DND-41 (cell line): Measurements from ENCODE around the gene USP28.

Experiments used
- ATAC-seq: fragments of 200-7000 bp; cut with Tn5 transposase; 3 replicates; pipeline ENCODE4 v1.9.1; 2021; ENCODE audit warnings: low read depth; ENCODE audit not compliant: insufficient read depth
- DNase-seq: peaks from one replicate; pipeline ENCODE4 v3.0.0-alpha.2; 2020
- H2AFZ ChIP-seq: 2 replicates; pipeline ENCODE4 v1.6.0; 2012; ENCODE audit warnings: low read depth, low read length
- H3K27ac ChIP-seq: 2 replicates; pipeline ENCODE4 v1.5.1; 2012; ENCODE audit warnings: low read length, inconsistent platforms
- H3K27me3 ChIP-seq: fragments of 200-600 bp; sonication (generic); 2 replicates; pipeline ENCODE4 v1.6.0; 2012; ENCODE audit warnings: low read length, mild to moderate bottlenecking, inconsistent platforms; ENCODE audit not compliant: insufficient read depth, poor library complexity
- H3K36me3 ChIP-seq: 2 replicates; pipeline ENCODE4 v1.5.1; 2012; ENCODE audit warnings: low read length, inconsistent platforms; ENCODE audit not compliant: insufficient read depth
- H3K4me1 ChIP-seq: 2 replicates; pipeline ENCODE4 v1.5.1; 2012; ENCODE audit warnings: mild to moderate bottlenecking, low read length; ENCODE audit not compliant: insufficient read depth
- H3K4me2 ChIP-seq: 2 replicates; pipeline ENCODE4 v1.6.0; 2012; ENCODE audit warnings: mild to moderate bottlenecking, moderate library complexity, low read length, inconsistent platforms; ENCODE audit not compliant: insufficient read depth
- H3K4me3 ChIP-seq, 2 experiments: fragments of 200-600 bp in 1 of 2; shearing (Covaris generic) in 1 of 2; 2 replicates each; pipeline ENCODE4 v1.5.1; 2012 to 2016; ENCODE audit warnings: inconsistent platforms in 2 of 2, low read length in 2 of 2, mild to moderate bottlenecking in 2 of 2, low read depth in 1 of 2, moderate library complexity in 1 of 2
- H3K79me2 ChIP-seq: 2 replicates; pipeline ENCODE4 v1.6.0; 2012; ENCODE audit warnings: low read length, inconsistent platforms; ENCODE audit not compliant: insufficient read depth
- H3K9ac ChIP-seq: 2 replicates; pipeline ENCODE4 v1.6.0; 2012; ENCODE audit warnings: low read depth, mild to moderate bottlenecking, inconsistent platforms, low read length, moderate library complexity
- H3K9me3 ChIP-seq: 2 replicates; pipeline ENCODE4 v1.5.1; 2012; ENCODE audit warnings: low read length, moderate library complexity, mild to moderate bottlenecking, inconsistent platforms; ENCODE audit not compliant: insufficient read depth, severe bottlenecking
- H4K20me1 ChIP-seq: 2 replicates; pipeline ENCODE4 v1.6.0; 2012; ENCODE audit warnings: low read length; ENCODE audit not compliant: insufficient read depth
- CTCF ChIP-seq: IDR thresholded peaks from 2 replicates; pipeline ENCODE4 v1.5.1; 2012; ENCODE audit warnings: borderline replicate concordance, low read length, moderate library complexity, mild to moderate bottlenecking; ENCODE audit not compliant: poor library complexity, severe bottlenecking; ENCODE audit errors: extremely low read depth
- EZH2 ChIP-seq: IDR thresholded peaks from 3 replicates; pipeline ENCODE4 v1.6.1; 2012; ENCODE audit warnings: borderline replicate concordance, low read depth, mild to moderate bottlenecking, moderate library complexity, low read length, inconsistent platforms; ENCODE audit not compliant: severe bottlenecking

Gene USP28

GRCh38 chr11:113831314-113831713 lies 44.1 kb downstream of the USP28 start:
- H3K4me2 ChIP-seq = no peak overlapping the region
- H3K79me2 ChIP-seq = no peaks in the 10 kb centered on the region
- ATAC-seq (no peak), DNase-seq (no peak)
- H3K36me3 ChIP-seq = peaks cover 29% of the 10 kb centered on the region
- TF ChIP-seq EZH2 (no peak), CTCF (no peak)
- no peak overlapping the region for H2AFZ ChIP-seq
- H3K27ac ChIP-seq = no peak overlapping the region
- H3K9me3 ChIP-seq = no peaks in the 10 kb centered on the region
- H3K4me1 ChIP-seq = no peaks in the 10 kb centered on the region
- H3K4me3 ChIP-seq = no peak overlapping the region
- H3K27me3 ChIP-seq = no peaks in the 10 kb centered on the region
- no peak overlapping the region for H3K9ac ChIP-seq
- no peaks in the 10 kb centered on the region for H4K20me1 ChIP-seq

DNA sequence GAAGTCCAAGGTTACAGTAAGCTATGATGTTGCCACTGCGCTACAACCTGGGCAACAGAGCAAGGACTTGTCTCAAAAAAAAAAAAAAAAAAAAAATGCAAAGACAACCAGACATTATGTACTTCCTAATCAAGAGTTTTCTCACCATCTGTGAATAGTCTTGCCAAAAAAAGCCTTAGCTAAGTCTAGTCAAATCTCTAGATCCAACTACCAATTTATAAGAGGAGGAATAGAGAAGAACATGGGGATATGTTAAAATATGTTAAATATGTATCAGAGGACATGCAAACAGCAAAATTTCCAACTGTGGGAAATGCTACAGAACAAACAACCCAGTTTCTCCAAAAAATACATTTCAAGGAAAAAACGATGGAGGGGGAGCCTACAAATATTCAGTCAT lies 45.6 kb downstream of the USP28 start:
- Histone ChIP-seq H3K9ac (no peak overlapping the region), H3K4me1 (no peaks in the 10 kb centered on the region), H3K79me2 (no peaks in the 10 kb centered on the region), H3K27me3 (no peaks in the 10 kb centered on the region), H2AFZ (no peak overlapping the region), H3K4me3 (no peak overlapping the region), H4K20me1 (no peaks in the 10 kb centered on the region), H3K4me2 (no peak overlapping the region), H3K9me3 (no peaks in the 10 kb centered on the region), H3K36me3 (peaks cover 40% of the 10 kb centered on the region), H3K27ac (no peak overlapping the region)
- ATAC-seq = no peak
- TF ChIP-seq EZH2 = no peak
- no peak for TF ChIP-seq CTCF
- DNase-seq = no peak

DNA sequence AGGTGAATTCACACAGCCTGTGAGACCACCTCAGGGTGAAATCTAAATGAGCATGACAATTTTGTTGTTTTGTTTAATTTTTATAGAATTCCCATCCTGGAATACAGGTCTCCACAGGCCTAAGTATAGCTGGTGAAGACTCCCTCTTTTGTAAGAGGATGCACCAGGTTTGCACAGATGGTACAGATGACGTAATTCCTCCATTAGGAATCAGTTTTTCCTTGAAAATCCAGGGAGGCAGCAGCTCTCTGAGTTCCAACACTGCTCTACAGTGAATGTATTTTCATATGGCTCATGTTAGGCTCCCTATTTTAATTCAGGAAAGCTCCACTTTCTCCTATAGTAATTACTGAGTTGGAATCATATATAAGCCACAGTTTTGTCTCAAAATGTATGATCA lies 47.2 kb downstream of the USP28 start:
- Histone ChIP-seq H3K4me1 (no peaks in the 10 kb centered on the region), H3K9ac (no peak overlapping the region), H3K4me2 (no peak overlapping the region), H3K27me3 (no peaks in the 10 kb centered on the region), H4K20me1 (no peaks in the 10 kb centered on the region), H3K9me3 (no peaks in the 10 kb centered on the region), H3K4me3 (no peak overlapping the region), H3K27ac (no peak overlapping the region), H2AFZ (no peak overlapping the region), H3K79me2 (no peaks in the 10 kb centered on the region), H3K36me3 (peaks cover 37% of the 10 kb centered on the region)
- no peak for DNase-seq
- TF ChIP-seq EZH2 = no peak
- no peak for TF ChIP-seq CTCF
- no peak for ATAC-seq

- Histone ChIP-seq H2AFZ (no peak overlapping the region), H3K79me2 (no peaks in the 10 kb centered on the region), H3K4me3 (no peak overlapping the region), H4K20me1 (no peaks in the 10 kb centered on the region), H3K27ac (no peak overlapping the region), H3K4me1 (no peaks in the 10 kb centered on the region), H3K36me3 (peaks cover 40% of the 10 kb centered on the region), H3K9ac (no peak overlapping the region), H3K4me2 (no peak overlapping the region), H3K27me3 (no peaks in the 10 kb centered on the region), H3K9me3 (no peaks in the 10 kb centered on the region)
- TF ChIP-seq EZH2 (no peak), CTCF (no peak)
- DNase-seq (no peak), ATAC-seq (no peak)
These were observed 47.9 kb downstream of the USP28 start for GRCh38 chr11:113827477-113827876.
